Stimulated activated CD4-positive, alpha-beta T cell treated with anti-CD3 and anti-CD28 coated beads, Interleukin-15, amount 100 ng/mL, for 48 hours (primary cell): Measurements from ENCODE around the gene AMOTL1.

Experiments used
- DNase-seq, 2 donors: peaks; one replicate each; pipeline ENCODE4 v3.0.0-alpha.2; 2020; ENCODE audit warnings: low read depth in 2 of 2

Gene AMOTL1

GRCh38 chr11:94741022-94741679 is 27.0 kb upstream of the AMOTL1 start:
- DNase-seq = no peak

- DNase-seq = no peak
These were observed 25.5 kb upstream of the AMOTL1 start for GRCh38 chr11:94742665-94743064.

- DNase-seq = no peak
These were observed 21.4 kb upstream of the AMOTL1 start for GRCh38 chr11:94746721-94747120.

GRCh38 chr11:94747146-94747545 is 21.0 kb upstream of the AMOTL1 start:
- DNase-seq = no peak

DNA sequence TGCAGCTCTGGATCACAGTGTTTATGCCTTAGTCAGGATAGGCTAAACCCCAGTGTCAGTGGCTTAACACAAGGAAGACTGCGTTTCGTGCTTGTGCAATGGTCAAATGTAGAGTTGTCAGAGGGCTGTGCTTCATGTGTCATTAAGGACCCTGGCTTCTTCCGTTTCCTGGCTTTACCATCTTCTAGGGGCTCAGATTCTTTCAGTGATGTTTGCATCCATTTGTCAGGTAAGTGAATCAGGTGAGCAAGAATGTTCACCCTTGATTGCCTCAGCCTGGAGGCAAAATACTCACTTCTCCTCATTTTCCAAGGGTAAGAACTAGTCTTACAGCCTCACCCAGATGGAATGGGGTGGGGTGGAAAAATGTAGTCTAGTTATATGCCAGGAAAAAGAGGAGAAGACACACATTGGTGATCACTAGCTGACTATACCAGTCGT is 20.5 kb upstream of the AMOTL1 start:
- no peak for DNase-seq

GRCh38 chr11:94749369-94749768 is 18.8 kb upstream of the AMOTL1 start:
- DNase-seq = no peak

GRCh38 chr11:94750319-94751217 is 17.6 kb upstream of the AMOTL1 start:
- DNase-seq = no peak

DNA sequence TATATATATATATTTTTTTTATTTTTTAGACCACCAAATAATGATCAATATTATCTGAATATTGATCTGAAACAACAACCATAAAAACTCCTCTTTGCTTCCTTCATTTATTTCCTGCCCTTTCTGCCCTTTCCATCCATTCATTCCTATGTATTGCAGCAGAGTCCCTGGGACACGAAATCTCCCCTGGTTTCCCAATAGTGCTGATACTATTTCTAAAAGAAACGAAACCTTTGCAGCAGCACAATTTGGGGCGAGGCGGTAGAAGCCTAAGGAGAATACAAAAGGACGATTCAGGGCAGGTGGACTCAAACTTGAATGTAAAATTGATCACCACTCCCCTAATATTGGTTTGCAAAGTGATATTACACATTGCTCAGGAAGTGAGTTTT is 16.9 kb upstream of the AMOTL1 start:
- DNase-seq = no peak

DNA sequence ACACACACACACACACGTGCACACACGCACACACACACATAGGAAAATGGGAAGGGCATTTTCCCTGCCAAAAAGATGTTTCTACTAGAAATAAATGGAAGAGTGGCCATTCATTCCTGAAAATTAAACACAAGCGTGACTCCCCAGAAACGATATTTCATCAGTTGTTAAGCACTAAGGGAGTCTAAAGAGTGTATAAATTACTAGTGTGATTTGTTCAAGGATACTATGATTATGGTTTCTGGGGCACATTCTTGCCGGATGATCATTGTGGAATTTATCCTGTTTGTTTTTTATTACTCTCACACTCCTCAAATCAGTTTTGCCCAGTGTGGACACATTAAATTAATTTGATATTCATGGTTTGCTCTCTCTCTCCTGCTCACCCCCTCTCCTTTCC is 16.4 kb upstream of the AMOTL1 start:
- DNase-seq = no peak

DNA sequence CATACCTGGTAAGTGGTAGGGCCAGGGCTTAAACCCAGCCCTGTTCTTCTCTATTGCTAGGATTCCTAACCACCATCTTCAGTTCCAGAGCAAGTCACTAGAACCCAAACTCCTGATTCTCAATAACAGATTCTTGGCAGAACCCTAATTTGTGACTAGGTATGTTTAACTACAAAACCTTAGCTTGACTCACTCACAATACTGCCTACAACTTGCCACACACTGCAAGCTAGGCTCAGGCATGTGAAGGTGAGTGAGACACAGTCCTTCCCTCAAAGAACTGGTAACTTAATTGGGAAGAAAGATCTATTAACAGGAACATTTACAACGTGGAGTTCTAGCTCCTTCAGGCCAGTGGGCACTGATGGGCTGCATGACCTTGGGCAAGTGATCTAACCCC is 14.5 kb upstream of the AMOTL1 start:
- DNase-seq = no peak

DNA sequence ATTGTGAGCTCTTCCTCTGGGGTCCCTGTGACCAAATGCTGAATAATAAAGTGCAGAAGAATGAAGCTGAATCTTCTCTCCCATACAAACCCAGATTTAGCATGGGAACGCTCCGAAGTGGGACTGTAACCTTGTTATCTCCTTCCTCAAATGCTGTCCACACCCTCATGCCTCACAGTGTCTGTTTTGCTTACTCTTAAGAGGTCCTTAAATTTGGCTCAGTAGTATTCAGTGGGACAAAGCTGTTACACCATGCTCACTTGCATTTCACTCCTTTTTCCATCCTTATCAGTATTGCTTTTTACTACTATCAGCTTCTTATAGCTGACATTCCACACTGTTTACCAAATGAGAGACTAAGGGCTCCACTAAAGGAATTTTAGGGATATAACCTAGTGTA is 13.8 kb upstream of the AMOTL1 start:
- DNase-seq = no peak

- DNase-seq = no peak
These were observed 13.3 kb upstream of the AMOTL1 start for GRCh38 chr11:94754819-94755218.

DNA sequence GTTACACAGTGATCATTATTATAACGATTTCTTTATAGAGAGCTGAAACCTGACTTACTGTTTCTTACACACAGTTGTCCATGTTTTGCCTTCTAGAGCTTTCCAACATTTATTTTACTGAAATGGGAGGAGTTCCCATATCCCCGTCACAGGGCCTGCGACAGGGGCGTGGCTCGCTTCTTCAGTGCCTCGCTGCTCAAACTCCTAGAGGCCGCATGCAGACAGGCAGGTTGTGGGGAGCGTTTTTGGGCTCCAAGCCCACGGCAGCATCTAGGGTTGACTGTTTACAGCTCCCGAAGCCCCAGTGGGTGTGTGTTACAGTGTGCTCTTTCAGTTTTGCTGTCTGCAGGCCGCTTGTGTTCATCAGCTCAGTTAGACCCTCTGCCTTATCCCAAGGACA is 12.7 kb upstream of the AMOTL1 start:
- DNase-seq = no peak

DNA sequence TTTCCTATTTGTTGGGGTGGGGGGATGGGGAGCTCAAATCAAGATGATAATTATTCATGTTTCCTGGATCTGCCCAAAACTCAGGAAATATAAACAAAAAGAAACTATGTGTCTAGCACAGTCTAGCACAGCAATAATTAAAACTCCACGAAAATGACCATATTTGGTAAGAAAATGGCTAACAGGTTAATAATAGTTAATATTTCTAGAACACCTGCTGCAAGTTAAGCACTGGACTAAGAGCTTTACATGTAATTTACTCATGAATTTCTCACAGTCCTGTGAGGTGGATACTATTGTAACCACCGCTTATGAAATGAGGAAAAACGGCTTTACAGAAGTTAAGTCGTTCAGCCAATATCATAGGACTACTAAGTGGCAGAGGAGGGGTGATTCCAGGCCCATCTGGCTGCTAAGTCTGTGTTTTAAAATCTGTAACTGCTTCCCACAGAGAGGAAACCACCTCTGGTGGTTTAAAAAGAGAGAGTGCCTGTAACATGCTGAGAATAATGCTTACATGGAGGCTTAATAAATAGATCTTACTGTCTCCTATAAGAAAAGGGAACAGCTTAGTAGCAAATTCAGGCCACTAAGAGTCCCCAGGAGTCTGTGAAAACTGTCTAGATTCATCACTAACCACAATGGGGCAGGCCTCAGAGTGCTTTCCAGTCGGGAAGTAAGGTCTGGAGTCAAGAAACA is 11.0 kb upstream of the AMOTL1 start:
- no peak for DNase-seq

GRCh38 chr11:94758666-94759065 is 9.5 kb upstream of the AMOTL1 start:
- DNase-seq = no peak

DNA sequence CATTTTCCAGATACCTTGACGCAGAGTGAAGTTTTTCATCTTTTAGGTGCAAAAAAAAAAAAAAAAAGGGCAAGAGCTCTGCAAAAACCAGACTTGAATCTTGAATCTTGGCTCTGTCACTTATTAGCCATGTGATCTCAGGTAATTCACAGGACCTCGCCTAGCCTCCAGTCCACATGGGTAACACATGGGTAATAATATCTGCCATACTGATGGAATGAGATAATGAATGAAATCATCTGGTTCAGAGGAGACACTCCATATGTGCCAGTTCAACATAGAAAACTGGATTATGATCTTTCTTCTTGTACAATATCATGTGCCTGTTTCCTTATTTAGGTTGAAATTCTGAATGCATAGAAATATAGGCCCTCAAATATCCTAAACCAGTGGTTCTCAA is 8.6 kb upstream of the AMOTL1 start:
- no peak for DNase-seq

- no peak for DNase-seq
These were observed 7.9 kb upstream of the AMOTL1 start for GRCh38 chr11:94760296-94760695.

DNA sequence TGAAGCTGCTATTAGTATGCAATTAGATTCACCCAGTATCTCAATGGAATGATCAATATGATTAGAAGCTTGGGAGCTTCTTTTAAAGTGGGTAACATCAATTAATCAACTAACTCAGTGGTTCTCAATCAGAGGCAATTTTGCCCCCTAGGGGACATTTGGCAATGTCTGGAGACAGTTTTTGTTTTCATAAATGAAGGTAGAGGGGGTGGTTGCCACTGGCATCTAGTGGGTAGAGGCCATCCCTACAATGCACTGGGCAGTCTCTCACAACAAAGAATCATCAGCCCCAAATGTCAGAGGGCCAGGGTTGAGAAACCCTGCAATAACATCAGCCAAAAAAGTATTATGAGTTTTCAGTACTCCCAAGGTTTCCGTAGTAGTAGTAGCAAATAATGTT is 5.9 kb upstream of the AMOTL1 start:
- no peak for DNase-seq

- no peak for DNase-seq
These were observed 5.2 kb upstream of the AMOTL1 start for GRCh38 chr11:94762995-94763394.

GRCh38 chr11:94766713-94767206 is 1.4 kb upstream of the AMOTL1 start:
- no peak for DNase-seq

GRCh38 chr11:94767291-94767690 is 865 bp upstream of the AMOTL1 start:
- DNase-seq = no peak
